Epithelial cell of esophagus (primary cell): ENCODE results near the gene DAB1.

Source experiments
- DNase-seq: peaks from one replicate; pipeline ENCODE4 v3.0.0; 2010; ENCODE audit warnings: low read depth
- H3K4me3 ChIP-seq: 2 replicates; pipeline ENCODE4 v1.5.1; 2011; ENCODE audit warnings: mild to moderate bottlenecking, low read length, control low read depth
- TF ChIP-seq, protein P1 (sequence below): IDR thresholded peaks from 2 replicates; pipeline ENCODE4 v1.5.1; 2011; ENCODE audit warnings: low read depth, mild to moderate bottlenecking, low read length, control low read depth, inconsistent platforms; ENCODE audit not compliant: insufficient read depth; ENCODE audit errors: missing control alignments

DAB1 gene

DNA sequence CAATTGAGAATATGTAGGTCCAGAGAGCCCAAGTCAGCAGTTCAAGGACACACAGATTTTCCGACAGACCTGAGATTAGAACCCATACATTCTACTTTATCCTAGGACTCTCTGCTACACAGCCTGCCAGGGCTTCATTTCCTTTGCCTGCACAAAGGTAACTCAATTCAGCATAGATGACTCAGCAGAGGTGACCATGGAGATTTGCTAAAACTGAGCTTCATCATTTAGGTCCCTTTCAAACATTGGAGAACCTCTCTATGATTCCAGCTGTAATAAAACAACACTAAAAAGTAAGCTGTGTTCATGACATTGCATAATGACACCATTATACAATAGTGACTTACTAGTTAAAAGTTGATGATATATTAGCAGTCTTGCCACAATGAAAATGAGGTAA is 22.2 kb downstream of the DAB1 start:
- DNase-seq: no peak
- TF ChIP-seq, protein P1, sequence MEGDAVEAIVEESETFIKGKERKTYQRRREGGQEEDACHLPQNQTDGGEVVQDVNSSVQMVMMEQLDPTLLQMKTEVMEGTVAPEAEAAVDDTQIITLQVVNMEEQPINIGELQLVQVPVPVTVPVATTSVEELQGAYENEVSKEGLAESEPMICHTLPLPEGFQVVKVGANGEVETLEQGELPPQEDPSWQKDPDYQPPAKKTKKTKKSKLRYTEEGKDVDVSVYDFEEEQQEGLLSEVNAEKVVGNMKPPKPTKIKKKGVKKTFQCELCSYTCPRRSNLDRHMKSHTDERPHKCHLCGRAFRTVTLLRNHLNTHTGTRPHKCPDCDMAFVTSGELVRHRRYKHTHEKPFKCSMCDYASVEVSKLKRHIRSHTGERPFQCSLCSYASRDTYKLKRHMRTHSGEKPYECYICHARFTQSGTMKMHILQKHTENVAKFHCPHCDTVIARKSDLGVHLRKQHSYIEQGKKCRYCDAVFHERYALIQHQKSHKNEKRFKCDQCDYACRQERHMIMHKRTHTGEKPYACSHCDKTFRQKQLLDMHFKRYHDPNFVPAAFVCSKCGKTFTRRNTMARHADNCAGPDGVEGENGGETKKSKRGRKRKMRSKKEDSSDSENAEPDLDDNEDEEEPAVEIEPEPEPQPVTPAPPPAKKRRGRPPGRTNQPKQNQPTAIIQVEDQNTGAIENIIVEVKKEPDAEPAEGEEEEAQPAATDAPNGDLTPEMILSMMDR: no peak
- no peak overlapping the region for H3K4me3 ChIP-seq

DNA sequence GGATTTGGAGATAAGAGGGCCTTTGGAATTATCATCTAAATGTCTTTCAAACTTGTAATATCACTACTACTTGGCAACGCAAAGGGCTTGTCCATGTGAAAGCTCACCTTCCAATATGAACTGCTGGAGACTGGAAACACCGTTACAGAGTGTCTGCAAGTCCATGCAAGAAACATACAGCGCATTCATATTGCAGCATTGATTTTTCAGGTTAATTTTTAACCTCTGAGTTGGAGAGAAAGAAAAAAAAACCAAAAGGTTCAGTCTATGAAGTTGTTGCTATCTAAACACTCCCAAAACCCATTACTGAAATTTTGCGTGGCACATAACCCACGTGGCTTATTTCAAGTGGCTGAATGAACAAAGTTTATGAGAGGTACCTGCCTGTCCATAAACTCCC is 23.8 kb downstream of the DAB1 start:
- H3K4me3 ChIP-seq: no peak overlapping the region
- TF ChIP-seq, protein P1: no peak
- DNase-seq: no peak

DNA sequence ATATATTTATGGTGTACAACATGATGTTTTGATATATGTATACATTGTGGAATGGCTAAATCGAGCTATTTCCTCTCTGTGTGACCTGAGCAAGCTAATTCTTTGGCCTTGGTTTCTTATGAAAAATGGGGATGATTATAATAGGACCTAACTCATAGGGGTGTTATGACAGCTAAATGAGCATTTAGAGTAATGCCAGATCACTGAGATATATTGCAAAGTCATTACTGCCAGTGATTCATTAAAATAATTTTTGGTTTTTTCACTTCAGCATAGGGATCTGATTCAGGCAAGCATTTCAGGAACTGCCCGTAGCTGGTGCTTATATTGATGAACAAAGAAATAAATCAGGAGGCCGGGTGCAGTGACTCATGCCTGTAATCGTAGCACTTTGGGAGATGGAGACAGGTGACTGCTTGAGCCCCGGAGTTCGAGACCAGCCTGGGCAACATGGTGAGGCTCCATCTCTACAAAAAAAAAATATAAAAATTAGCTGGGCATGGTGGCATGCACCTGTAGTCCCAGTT is 30.7 kb downstream of the DAB1 start:
- H3K4me3 ChIP-seq: no peak overlapping the region
- DNase-seq: no peak
- TF ChIP-seq, protein P1: no peak

DNA sequence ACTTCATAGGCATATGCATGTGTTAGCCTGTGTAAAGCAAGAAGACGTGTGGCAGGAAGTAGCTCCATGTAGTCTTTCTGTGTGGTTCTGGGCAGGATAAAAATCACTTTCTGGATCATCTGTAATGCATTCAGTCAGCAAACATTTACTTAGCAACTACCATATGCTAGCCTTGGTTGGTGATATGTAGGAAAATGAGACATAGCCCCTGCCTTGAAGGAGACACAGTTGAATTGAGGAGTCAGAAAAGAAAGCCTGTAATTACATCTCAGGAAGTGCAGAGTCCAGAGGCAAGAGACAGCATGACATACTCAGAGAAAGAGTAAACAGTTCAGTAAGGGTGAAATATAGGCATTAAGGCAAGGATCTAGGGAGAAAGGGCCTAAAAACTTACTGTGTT is 38.5 kb downstream of the DAB1 start:
- TF ChIP-seq, protein P1: no peak
- no peak overlapping the region for H3K4me3 ChIP-seq
- no peak for DNase-seq

DNA sequence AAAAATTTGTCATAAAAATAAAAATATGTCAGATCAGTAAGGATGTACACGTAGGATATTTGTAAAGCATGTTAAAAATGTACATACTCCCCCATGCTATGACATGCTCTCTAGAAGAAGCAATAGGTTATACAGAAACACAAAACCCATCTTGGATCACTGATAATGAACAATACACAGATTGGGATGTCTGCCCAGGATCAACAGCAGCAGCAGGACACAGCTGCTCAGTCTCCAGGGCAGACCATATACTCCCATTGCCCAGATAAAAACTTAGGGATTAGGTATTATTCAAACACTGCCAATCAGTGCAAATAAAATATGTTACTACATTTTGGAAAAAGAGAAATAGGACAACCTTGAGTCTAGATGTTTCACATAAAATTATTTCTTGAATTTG is 39.0 kb downstream of the DAB1 start:
- TF ChIP-seq, protein P1: no peak
- no peak overlapping the region for H3K4me3 ChIP-seq
- DNase-seq: no peak

- H3K4me3 ChIP-seq: no peak overlapping the region
- no peak for DNase-seq
- TF ChIP-seq, protein P1: no peak
Measured at GRCh38 chr1:57384284-57384683, 39.6 kb downstream of the DAB1 start.

DNA sequence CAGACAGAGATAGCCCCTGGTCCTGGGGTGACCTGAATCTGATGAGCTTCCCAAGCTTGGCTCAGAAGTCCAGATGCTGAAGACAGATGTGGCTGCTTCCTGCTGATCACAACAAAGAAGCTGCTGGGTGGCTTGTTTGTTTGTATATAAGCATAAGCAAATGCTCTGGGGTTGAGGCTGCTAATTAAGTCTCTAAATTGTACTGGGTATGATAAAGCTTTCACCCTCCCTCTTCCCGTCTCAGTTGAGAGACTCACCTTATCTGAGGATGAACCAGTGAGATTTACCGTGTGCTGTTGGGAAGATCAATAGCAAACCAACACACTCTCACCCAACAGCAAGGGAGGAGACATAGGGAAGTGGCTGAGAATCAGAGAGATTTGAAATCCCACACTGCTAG is 42.0 kb downstream of the DAB1 start:
- TF ChIP-seq, protein P1: no peak
- H3K4me3 ChIP-seq: no peak overlapping the region
- DNase-seq: no peak
